BE2C (cell line): Measurements from ENCODE around the gene P3H2.

Experiments used
- DNase-seq: peaks from one replicate; pipeline ENCODE4 v3.0.0-alpha.2; 2020
- H3K27me3 ChIP-seq: fragments of 250-450 bp; sonication (Bioruptor Pico); 2 replicates; pipeline ENCODE4 v1.5.1; 2020; ENCODE audit warnings: mild to moderate bottlenecking
- H3K36me3 ChIP-seq: fragments of 250-450 bp; sonication (Bioruptor Pico); 2 replicates; pipeline ENCODE4 v1.5.1; 2020; ENCODE audit warnings: mild to moderate bottlenecking
- H3K4me1 ChIP-seq: fragments of 250-450 bp; sonication (Bioruptor Pico); 2 replicates; pipeline ENCODE4 v1.5.1; 2020
- H3K4me3 ChIP-seq: 2 replicates; pipeline ENCODE4 v1.5.1; 2011; ENCODE audit warnings: low read depth, low read length
- H3K9me3 ChIP-seq: fragments of 250-450 bp; sonication (Bioruptor Pico); 2 replicates; pipeline ENCODE4 v1.5.1; 2020
- TF ChIP-seq, protein P1 (sequence below): IDR thresholded peaks from 2 replicates; pipeline ENCODE4 v1.5.1; 2012; ENCODE audit warnings: mild to moderate bottlenecking, low read depth, low read length

The P3H2 gene

DNA sequence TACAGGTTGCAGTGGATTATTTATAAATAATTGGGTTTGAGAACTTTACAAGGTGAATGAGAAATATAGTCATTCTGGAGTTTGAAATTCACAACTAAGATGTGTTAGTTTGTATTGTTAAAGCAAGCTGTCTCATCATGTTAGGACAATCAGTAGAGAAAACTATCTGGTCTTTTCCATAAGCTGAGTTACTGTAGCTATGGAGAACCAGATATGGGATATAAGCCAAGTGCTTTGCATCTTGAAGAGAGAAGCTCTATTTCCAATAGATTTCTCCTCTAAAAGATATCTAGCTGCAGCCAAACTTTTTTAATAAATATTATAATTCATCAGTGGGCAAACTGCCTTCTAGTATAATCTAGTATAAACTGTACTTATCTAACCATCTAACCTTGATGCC is 11.3 kb downstream of the P3H2 start:
- Histone ChIP-seq H3K4me1 (no peaks in the 10 kb centered on the region), H3K4me3 (no peak overlapping the region), H3K9me3 (no peaks in the 10 kb centered on the region), H3K27me3 (no peaks in the 10 kb centered on the region), H3K36me3 (no peaks in the 10 kb centered on the region)
- TF ChIP-seq, protein P1, sequence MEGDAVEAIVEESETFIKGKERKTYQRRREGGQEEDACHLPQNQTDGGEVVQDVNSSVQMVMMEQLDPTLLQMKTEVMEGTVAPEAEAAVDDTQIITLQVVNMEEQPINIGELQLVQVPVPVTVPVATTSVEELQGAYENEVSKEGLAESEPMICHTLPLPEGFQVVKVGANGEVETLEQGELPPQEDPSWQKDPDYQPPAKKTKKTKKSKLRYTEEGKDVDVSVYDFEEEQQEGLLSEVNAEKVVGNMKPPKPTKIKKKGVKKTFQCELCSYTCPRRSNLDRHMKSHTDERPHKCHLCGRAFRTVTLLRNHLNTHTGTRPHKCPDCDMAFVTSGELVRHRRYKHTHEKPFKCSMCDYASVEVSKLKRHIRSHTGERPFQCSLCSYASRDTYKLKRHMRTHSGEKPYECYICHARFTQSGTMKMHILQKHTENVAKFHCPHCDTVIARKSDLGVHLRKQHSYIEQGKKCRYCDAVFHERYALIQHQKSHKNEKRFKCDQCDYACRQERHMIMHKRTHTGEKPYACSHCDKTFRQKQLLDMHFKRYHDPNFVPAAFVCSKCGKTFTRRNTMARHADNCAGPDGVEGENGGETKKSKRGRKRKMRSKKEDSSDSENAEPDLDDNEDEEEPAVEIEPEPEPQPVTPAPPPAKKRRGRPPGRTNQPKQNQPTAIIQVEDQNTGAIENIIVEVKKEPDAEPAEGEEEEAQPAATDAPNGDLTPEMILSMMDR: no peak
- no peak for DNase-seq

DNA sequence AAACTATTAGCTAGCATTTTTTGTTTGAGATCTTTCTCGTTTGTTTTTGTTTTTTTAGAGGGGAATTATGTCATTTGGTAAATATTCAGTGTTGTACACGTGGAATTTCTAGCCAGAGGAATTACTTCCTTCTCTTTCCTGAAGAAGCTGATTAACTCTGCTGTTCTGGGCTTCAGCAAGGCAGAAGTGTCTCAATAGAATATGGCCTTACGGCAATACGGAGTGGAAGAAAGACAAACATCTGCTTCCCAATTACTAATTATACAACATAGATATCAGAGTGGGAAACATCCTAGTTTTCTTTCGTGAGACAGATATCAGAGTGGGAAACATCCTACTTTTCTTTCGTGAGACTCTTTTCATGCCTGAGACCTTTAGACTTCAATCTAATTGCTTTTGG is 11.9 kb downstream of the P3H2 start:
- no peak overlapping the region for H3K4me3 ChIP-seq
- TF ChIP-seq, protein P1: no peak
- no peak for DNase-seq
- no peaks in the 10 kb centered on the region for H3K9me3 ChIP-seq
- no peaks in the 10 kb centered on the region for H3K36me3 ChIP-seq
- no peaks in the 10 kb centered on the region for H3K4me1 ChIP-seq
- no peaks in the 10 kb centered on the region for H3K27me3 ChIP-seq

DNA sequence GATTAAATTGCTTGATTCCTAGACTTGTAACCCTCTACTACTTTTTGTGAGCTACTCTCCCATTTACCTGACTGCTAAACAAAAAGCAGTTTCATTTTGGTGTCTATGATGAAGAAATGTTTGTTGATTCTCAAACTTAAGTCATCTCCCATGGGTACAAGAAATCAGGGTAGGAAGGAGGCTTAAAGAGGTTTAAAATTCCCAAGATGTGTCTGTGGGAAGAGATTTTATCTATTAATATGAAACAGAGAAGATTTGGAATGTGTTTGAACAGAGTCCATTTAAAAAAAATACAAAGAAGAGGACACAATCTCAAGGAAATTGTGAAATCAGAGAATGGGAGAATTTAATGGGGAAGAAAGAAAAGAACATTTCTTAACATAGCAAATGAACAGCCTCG is 14.8 kb downstream of the P3H2 start:
- Histone ChIP-seq H3K9me3 (no peaks in the 10 kb centered on the region), H3K4me1 (no peaks in the 10 kb centered on the region), H3K36me3 (no peaks in the 10 kb centered on the region), H3K27me3 (no peaks in the 10 kb centered on the region), H3K4me3 (no peak overlapping the region)
- DNase-seq: no peak
- TF ChIP-seq, protein P1: no peak

DNA sequence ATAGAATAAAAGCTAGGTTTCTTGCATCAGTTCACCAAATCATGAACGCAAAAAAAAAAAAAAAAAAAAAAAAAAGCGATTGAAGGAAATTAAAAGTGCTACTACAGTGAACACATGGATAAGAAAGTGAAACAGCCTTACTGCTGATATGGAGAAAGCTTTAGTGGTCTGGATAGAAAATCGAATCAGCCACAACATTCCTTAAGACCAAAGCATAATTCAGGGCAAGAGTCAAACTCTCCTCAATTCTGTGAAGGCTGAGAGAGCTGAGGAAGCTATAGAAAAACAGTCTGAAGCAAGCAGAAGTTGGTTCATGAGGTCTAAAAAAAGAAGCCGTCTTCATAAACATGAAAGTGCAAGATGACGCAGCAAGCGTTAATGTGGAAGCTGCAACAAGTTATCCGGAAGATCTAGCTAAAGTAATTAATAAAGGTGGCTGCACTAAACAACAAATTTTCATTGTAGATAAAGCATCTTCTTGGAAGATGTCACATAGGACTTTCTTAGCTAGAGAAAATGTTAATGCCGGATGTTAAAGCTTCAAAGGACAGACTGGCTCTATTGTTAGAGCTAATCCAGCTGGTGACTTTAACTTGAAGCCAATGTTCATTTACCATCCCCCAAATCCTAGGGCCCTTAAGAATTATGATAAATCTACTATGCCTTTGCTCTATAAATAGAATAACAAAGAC is 19.2 kb downstream of the P3H2 start:
- H3K4me3 ChIP-seq: no peak overlapping the region
- DNase-seq: no peak
- H3K27me3 ChIP-seq: no peaks in the 10 kb centered on the region
- H3K4me1 ChIP-seq: no peaks in the 10 kb centered on the region
- no peaks in the 10 kb centered on the region for H3K36me3 ChIP-seq
- TF ChIP-seq, protein P1: no peak
- no peaks in the 10 kb centered on the region for H3K9me3 ChIP-seq

DNA sequence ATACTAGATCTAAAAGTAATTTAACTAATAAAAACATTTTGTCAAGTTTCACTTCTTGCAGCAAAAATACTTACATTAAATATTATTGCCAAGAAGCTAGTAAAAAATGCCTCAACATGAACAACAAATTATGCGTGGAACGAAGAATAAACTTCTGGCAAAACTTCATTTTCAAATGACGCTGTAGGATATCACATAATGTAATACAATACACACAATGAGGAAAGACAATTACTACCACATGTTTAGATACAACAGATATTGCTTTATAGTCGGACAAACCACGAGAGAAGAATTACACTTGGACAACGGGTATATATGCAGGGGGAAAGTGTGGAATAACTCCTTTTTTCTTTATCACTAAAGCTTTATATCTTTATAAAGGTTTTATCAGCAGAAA is 21.6 kb downstream of the P3H2 start:
- H3K4me3 ChIP-seq: no peak overlapping the region
- H3K27me3 ChIP-seq: no peaks in the 10 kb centered on the region
- H3K4me1 ChIP-seq: no peaks in the 10 kb centered on the region
- no peaks in the 10 kb centered on the region for H3K9me3 ChIP-seq
- DNase-seq: no peak
- H3K36me3 ChIP-seq: no peaks in the 10 kb centered on the region
- TF ChIP-seq, protein P1: no peak

DNA sequence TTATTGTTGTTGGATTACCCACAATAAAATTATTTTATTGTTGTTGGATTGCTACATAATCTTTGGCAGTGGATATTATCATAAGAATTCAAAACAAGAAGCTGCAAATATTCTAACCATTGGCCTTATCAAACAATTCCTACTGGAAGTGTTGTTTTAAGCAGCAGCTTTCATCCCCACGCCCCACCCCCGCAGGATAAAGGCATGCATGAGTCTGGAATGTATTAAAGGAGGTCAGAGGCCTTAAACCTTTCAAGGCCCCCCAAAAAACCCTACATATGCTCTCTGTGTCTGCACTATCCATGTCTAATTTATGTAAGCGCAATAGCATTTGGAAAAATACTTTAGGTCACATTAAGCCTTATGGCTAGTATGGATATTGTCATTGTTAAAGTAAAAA is 23.1 kb downstream of the P3H2 start:
- DNase-seq: no peak
- H3K27me3 ChIP-seq: no peaks in the 10 kb centered on the region
- TF ChIP-seq, protein P1: no peak
- no peak overlapping the region for H3K4me3 ChIP-seq
- no peaks in the 10 kb centered on the region for H3K36me3 ChIP-seq
- H3K4me1 ChIP-seq: no peaks in the 10 kb centered on the region
- no peaks in the 10 kb centered on the region for H3K9me3 ChIP-seq
